Smooth muscle cell (in vitro differentiated cells): ENCODE data around the gene NCK2. TPM values are rescaled to one million over a fixed set of nuclear protein-coding genes. Genes with fewer than 3 reads are reported as not detected.

ENCODE experiments used
- DNase-seq: peaks from one replicate; lab custom pipeline; 2025; ENCODE audit not compliant: unreplicated experiment; lab: John Stamatoyannopoulos, UW
- H2AFZ ChIP-seq: fragments of 200-600 bp; sonication (generic); 2 replicates; pipeline ENCODE4 v1.6.0; 2016; ENCODE audit warnings: antibody characterized with exemption, low read depth, mild to moderate bottlenecking
- H3F3A ChIP-seq: fragments of 200-600 bp; sonication (generic); 2 replicates; pipeline ENCODE4 v1.6.0; 2017; ENCODE audit warnings: antibody characterized with exemption, low read depth
- H3K27ac ChIP-seq: fragments of 200-600 bp; sonication (generic); 2 replicates; pipeline ENCODE4 v1.5.1; 2016; ENCODE audit warnings: low read depth, mild to moderate bottlenecking
- H3K27me3 ChIP-seq: fragments of 200-600 bp; sonication (generic); 2 replicates; pipeline ENCODE4 v1.6.1; 2016; ENCODE audit warnings: low read depth, mild to moderate bottlenecking
- H3K36me3 ChIP-seq: fragments of 200-600 bp; sonication (generic); 2 replicates; pipeline ENCODE4 v1.5.1; 2016; ENCODE audit warnings: low read depth
- H3K4me1 ChIP-seq: fragments of 200-600 bp; sonication (generic); 2 replicates; pipeline ENCODE4 v1.5.1; 2016; ENCODE audit warnings: low read depth
- H3K4me2 ChIP-seq: fragments of 200-600 bp; sonication (generic); 2 replicates; pipeline ENCODE4 v1.6.0; 2016; ENCODE audit warnings: mild to moderate bottlenecking
- H3K4me3 ChIP-seq: fragments of 200-600 bp; sonication (generic); 2 replicates; pipeline ENCODE4 v1.5.1; 2016; ENCODE audit warnings: mild to moderate bottlenecking
- H3K79me2 ChIP-seq: fragments of 200-600 bp; sonication (generic); 2 replicates; pipeline ENCODE4 v1.6.0; 2016; ENCODE audit warnings: low read depth, mild to moderate bottlenecking
- H3K9ac ChIP-seq: fragments of 200-600 bp; sonication (generic); 2 replicates; pipeline ENCODE4 v1.6.0; 2016; ENCODE audit warnings: low read depth
- H3K9me3 ChIP-seq: fragments of 200-600 bp; sonication (generic); replicated peaks from 2 replicates; pipeline ENCODE4 v1.5.1; 2016; ENCODE audit warnings: low read depth
- H4K20me1 ChIP-seq: fragments of 200-600 bp; sonication (generic); 2 replicates; pipeline ENCODE4 v1.6.0; 2016; ENCODE audit warnings: low read depth
- WGBS: methylation state at CpG from one replicate; pipeline ENCODE4 v1.1.7; 2016; ENCODE audit warnings: low lambda C conversion rate; 5-methylcytosine and 5-hydroxymethylcytosine counted together
- polyA plus RNA-seq: library from polyadenylated mRNA; unstranded; fragments of >200 nt; fragmentation: Nextera tagmentation; extraction: Ambion mirVana; gene quantifications from 2 replicates; pipeline ENCODE4 v1.2.1, GENCODE V29; 2016
- total RNA-seq: library from RNA; depleted of rRNA; stranded (reverse); fragments of >200 nt; gene quantifications from 2 replicates; pipeline ENCODE4 v1.2.3, GENCODE V29; 2014
- TF ChIP-seq, protein P1 (sequence below): fragments of 200-600 bp; sonication (generic); IDR thresholded peaks from 2 replicates; pipeline ENCODE4 v1.5.1; 2017; ENCODE audit warnings: borderline replicate concordance, mild to moderate bottlenecking, antibody characterized with exemption; ENCODE audit not compliant: insufficient read depth, poor library complexity, severe bottlenecking

Gene NCK2
- total and polyA plus RNA-seq, 2 experiments from 2014 or later, result 29.0 to 50.5 TPM

DNA sequence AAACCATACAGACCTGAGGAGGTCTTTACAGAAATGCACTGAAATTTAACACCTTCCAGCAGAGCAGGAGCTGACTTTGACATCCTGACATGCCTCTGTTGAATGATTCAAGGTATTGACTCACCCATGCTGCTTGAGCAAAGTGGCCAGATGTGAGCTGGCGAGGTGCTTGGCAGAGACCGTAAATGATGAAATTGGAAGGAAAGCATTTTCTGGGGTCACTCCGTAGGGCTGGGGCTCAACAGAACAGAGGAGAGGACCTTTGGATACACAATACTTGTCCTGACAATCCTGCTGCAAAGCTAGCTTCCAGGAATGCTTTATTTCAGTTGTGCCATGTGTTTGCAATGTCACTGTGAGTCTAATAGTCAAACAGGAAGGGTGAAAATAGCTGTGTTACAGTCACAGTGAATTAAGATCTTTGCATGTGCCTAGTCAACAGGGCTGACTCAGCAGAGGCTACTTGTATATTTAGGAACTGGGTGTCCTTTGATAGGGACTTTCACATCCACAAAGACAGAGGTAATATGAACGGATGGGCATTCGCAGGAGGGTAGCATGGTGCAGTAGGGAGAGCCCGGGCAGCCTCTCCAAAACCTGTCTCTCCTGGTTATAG is 31.6 kb upstream of the NCK2 start:
- Histone ChIP-seq H2AFZ (no peak overlapping the region), H3K9ac (no peak overlapping the region), H3K9me3 (no peaks in the 10 kb centered on the region), H3K36me3 (no peaks in the 10 kb centered on the region), H4K20me1 (no peaks in the 10 kb centered on the region), H3K27me3 (peaks cover 7% of the 10 kb centered on the region), H3K27ac (no peak overlapping the region), H3K4me1 (no peaks in the 10 kb centered on the region), H3K79me2 (no peaks in the 10 kb centered on the region), H3F3A (no peaks in the 10 kb centered on the region), H3K4me3 (no peak overlapping the region), H3K4me2 (no peak overlapping the region)
- 92% methylated on average over 6 of the region's 6 CpGs for WGBS
- TF ChIP-seq, protein P1, sequence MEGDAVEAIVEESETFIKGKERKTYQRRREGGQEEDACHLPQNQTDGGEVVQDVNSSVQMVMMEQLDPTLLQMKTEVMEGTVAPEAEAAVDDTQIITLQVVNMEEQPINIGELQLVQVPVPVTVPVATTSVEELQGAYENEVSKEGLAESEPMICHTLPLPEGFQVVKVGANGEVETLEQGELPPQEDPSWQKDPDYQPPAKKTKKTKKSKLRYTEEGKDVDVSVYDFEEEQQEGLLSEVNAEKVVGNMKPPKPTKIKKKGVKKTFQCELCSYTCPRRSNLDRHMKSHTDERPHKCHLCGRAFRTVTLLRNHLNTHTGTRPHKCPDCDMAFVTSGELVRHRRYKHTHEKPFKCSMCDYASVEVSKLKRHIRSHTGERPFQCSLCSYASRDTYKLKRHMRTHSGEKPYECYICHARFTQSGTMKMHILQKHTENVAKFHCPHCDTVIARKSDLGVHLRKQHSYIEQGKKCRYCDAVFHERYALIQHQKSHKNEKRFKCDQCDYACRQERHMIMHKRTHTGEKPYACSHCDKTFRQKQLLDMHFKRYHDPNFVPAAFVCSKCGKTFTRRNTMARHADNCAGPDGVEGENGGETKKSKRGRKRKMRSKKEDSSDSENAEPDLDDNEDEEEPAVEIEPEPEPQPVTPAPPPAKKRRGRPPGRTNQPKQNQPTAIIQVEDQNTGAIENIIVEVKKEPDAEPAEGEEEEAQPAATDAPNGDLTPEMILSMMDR, result no peak
- DNase-seq, result no peak

- Histone ChIP-seq H2AFZ (no peak overlapping the region), H3K4me2 (no peak overlapping the region), H3F3A (no peaks in the 10 kb centered on the region), H3K9ac (no peak overlapping the region), H3K27ac (no peak overlapping the region), H3K4me3 (no peak overlapping the region), H4K20me1 (no peaks in the 10 kb centered on the region), H3K36me3 (no peaks in the 10 kb centered on the region), H3K79me2 (no peaks in the 10 kb centered on the region), H3K9me3 (no peaks in the 10 kb centered on the region), H3K27me3 (peaks cover 7% of the 10 kb centered on the region), H3K4me1 (no peaks in the 10 kb centered on the region)
- 91% methylated on average over 6 of the region's 6 CpGs for WGBS
- DNase-seq, result no peak
- TF ChIP-seq, protein P1, result no peak
These were observed 30.6 kb upstream of the NCK2 start for GRCh38 chr2:105714141-105714540.

DNA sequence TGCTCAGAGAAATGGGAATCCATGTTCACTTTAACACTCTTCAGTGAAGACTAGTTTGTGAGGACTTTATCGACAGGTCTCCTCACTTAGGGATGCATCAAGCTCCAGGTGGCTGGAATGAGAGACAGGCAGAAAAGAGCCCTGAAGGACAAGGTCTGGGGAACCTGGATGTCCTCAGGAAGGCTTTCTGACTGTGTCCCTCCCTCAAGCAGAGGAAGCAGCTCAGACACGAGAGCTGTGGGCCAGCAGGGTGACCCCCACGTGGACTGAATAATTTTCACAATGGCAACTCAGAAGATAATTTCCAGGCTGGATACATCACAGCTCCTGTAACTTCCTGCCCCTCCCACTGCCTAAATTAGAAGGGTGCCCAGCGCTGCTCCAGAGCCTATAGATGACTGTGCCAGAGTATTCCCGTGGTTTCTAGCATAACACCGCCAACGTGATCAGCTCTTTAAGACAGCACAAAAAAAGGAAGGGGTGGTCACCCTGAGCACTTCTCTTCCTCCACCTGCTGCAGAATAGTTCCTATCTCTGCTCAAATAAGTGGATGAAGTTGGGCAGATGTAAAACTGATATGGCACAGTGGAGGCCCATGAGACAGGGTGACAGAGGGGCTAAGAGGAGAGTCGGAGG is 25.7 kb upstream of the NCK2 start:
- H3K4me3 ChIP-seq, result no peak overlapping the region
- H3K27me3 ChIP-seq, result peaks cover 7% of the 10 kb centered on the region
- H3K9me3 ChIP-seq, result no peaks in the 10 kb centered on the region
- H2AFZ ChIP-seq, result no peak overlapping the region
- WGBS, result 84% methylated on average over 8 of the region's 8 CpGs
- H3F3A ChIP-seq, result no peaks in the 10 kb centered on the region
- H3K27ac ChIP-seq, result no peak overlapping the region
- no peaks in the 10 kb centered on the region for H4K20me1 ChIP-seq
- no peaks in the 10 kb centered on the region for H3K4me1 ChIP-seq
- TF ChIP-seq, protein P1, result no peak
- DNase-seq, result no peak
- no peak overlapping the region for H3K4me2 ChIP-seq
- no peaks in the 10 kb centered on the region for H3K36me3 ChIP-seq
- no peak overlapping the region for H3K9ac ChIP-seq
- H3K79me2 ChIP-seq, result no peaks in the 10 kb centered on the region
